Measurements from ENCODE around the gene LRRC61.
A peak's percentile ranks its signal among the peaks of the same experiment; 100 is the strongest.
"Not testable (repeated sequence)": the region's sequence is repeated elsewhere in the genome, so short reads cannot be mapped to it uniquely, and the experiment has no call there.

The LRRC61 gene

GRCh38 chr7:150322833-150323681 is at the start of gene LRRC61, which contains the start of gene ACTR3C:
Gene LRRC61, plus strand, starts transcription at chr7:150323355. Its CDS starts 13,507 bp downstream, at chr7:150336862.
Gene ACTR3C, minus strand, starts transcription at chr7:150323545. Its CDS starts 28,249 bp downstream, at chr7:150295296.
- peak; percentile 50 for DNase-seq (ENCODE audit: low read depth)

GRCh38 chr7:150276132-150276695 is 46.9 kb upstream of the LRRC61 start:
- not testable (repeated sequence) for DNase-seq (ENCODE audit: low read depth)

GRCh38 chr7:150278383-150278782 is 44.8 kb upstream of the LRRC61 start:
- DNase-seq (ENCODE audit: low read depth): not testable (repeated sequence)

- DNase-seq (ENCODE audit: low read depth): not testable (repeated sequence)
Observed at GRCh38 chr7:150281681-150282403, 41.3 kb upstream of the LRRC61 start.

- not testable (repeated sequence) for DNase-seq (ENCODE audit: low read depth)
Observed at GRCh38 chr7:150283111-150283510, 40.0 kb upstream of the LRRC61 start.

GRCh38 chr7:150283608-150284007 is 39.5 kb upstream of the LRRC61 start:
- not testable (repeated sequence) for DNase-seq (ENCODE audit: low read depth)

- not testable (repeated sequence) for DNase-seq (ENCODE audit: low read depth)
Observed at GRCh38 chr7:150285849-150286754, 37.1 kb upstream of the LRRC61 start.

- DNase-seq (ENCODE audit: low read depth): not testable (repeated sequence)
Observed at GRCh38 chr7:150287815-150288214, 35.3 kb upstream of the LRRC61 start.

GRCh38 chr7:150288816-150289215 is 34.3 kb upstream of the LRRC61 start:
- not testable (repeated sequence) for DNase-seq (ENCODE audit: low read depth)

GRCh38 chr7:150290317-150290716 is 32.8 kb upstream of the LRRC61 start:
- not testable (repeated sequence) for DNase-seq (ENCODE audit: low read depth)

- not testable (repeated sequence) for DNase-seq (ENCODE audit: low read depth)
Observed at GRCh38 chr7:150295027-150295426, 28.1 kb upstream of the LRRC61 start.

- DNase-seq (ENCODE audit: low read depth): not testable (repeated sequence)
Observed at GRCh38 chr7:150295614-150296013, 27.5 kb upstream of the LRRC61 start.

- DNase-seq (ENCODE audit: low read depth): not testable (repeated sequence)
Observed at GRCh38 chr7:150296802-150297201, 26.4 kb upstream of the LRRC61 start.

GRCh38 chr7:150297978-150298377 is 25.2 kb upstream of the LRRC61 start:
- not testable (repeated sequence) for DNase-seq (ENCODE audit: low read depth)

GRCh38 chr7:150302908-150303310 is 20.2 kb upstream of the LRRC61 start:
- not testable (repeated sequence) for DNase-seq (ENCODE audit: low read depth)

GRCh38 chr7:150304499-150305258 is 18.5 kb upstream of the LRRC61 start:
- DNase-seq (ENCODE audit: low read depth): not testable (repeated sequence)

- DNase-seq (ENCODE audit: low read depth): not testable (repeated sequence)
Observed at GRCh38 chr7:150305259-150305902, 17.8 kb upstream of the LRRC61 start.

GRCh38 chr7:150305903-150306284 is 17.3 kb upstream of the LRRC61 start:
- DNase-seq (ENCODE audit: low read depth): not testable (repeated sequence)

- not testable (repeated sequence) for DNase-seq (ENCODE audit: low read depth)
Observed at GRCh38 chr7:150306377-150306776, 16.8 kb upstream of the LRRC61 start.

- DNase-seq (ENCODE audit: low read depth): no peak
Observed at GRCh38 chr7:150307129-150307528, 16.0 kb upstream of the LRRC61 start.
